Measurements from ENCODE around the gene MYH7.
"Not testable (repeated sequence)": the region's sequence is repeated elsewhere in the genome, so short reads cannot be mapped to it uniquely, and the experiment has no call there.

Gene MYH7

DNA sequence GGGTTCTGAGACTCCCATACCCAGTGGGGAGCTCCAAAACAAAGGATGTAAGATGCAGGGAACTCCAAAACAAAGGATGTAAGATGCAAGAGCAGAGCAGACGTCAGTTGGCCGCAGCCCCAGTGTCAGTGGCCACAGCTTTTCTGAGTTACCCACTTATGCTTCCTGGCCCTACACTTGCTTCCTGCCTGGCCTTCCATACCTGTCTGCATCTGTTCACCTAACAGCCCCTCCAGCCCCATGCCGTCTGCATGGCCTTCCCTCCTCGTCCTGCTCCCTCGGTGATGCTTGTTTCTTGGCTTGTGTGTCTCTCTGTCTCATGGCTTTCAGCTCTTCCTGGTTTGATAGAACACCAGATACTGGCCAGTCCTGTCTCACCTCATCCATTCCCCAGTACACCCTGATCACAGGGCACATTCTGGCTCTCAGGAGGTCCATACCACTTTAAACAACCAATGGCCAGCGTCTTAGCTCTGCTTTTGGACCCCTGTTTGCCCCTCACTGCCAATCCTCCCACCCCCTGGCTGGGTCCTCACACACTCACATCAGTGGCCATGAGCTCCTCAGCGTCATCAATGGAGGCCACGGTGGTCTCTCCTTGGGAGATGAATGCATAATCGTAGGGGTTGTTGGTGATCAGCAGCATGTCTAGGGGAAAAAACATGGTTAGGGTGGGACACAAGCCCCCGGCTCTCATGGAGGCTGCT lies 5.3 kb downstream of the MYH7 start:
- no peak for DNase-seq (ENCODE audit: low read depth)

DNA sequence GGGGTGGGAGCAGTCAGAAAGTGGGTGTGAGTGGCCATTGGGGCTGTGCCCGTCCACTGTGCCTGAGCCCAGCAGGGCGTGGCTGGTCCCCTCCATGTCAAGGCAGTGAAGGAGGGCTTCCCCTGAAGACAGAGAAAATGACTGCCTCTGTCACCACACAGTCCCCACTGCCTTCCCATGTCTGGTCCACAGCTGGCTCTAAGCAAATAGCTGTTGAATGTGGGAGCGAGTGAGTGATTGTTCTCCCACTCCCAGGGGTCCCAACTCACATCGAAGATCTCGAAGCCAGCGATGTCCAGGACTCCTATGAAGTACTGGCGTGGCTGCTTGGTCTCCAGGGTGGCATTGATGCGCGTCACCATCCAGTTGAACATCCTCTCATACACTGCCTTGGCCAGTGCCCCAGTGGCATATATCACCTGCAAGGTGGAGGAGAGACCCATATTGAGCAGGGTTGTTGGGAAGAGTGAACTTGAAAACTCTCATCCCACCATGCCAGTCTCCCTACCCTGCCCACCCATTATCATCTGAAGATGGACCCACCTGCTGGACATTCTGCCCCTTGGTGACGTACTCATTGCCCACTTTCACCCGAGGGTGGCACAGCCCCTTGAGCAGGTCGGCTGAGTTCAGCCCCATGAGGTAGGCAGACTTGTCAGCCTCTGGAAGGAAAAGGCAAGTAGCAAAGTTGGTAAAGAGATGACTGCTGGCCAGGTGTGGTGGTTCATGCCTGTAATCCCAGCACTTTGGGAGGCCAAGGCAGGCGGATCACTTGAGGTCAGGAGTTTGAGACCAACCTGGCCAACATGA lies 6.6 kb downstream of the MYH7 start:
- no peak for DNase-seq (ENCODE audit: low read depth)

DNA sequence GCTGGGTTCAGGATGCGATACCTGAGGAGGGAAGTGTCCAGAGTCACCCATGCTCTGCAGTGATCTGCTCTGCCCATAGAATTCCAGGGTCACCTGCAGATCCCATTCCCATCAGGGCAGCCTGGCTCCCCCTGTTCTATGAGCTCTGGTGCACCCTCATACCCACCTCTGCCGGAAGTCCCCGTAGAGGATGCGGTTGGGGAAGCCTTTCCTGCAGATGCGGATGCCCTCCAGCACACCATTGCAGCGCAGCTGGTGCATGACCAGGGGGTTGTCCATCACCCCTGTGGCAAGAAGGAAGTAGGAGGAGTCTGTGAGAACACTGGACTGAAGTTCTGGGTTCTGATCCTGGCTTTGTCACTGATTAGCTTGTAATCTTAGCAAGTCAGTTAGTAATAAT lies 9.7 kb downstream of the MYH7 start:
- not testable (repeated sequence) for DNase-seq (ENCODE audit: low read depth)

DNA sequence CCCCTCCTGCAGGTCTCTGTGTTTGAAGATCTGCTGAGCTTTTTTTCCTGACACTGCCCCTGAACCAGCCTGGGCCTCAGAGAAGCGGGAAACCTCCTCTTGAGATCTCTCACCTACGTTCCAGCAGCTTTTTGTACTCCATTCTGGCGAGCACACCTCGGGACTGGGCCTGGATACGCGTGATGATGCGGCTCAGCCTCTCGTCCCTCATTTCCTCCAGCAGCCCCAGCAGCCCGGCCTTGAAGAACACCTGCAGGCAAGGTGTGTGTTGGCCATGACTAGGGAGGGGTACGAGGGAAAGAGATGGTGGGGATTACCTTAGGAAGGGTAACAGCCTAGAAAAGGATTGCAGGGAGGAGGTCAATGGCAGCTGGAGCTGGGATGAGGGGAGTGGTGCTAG lies 10.3 kb downstream of the MYH7 start:
- no peak for DNase-seq (ENCODE audit: low read depth)

DNA sequence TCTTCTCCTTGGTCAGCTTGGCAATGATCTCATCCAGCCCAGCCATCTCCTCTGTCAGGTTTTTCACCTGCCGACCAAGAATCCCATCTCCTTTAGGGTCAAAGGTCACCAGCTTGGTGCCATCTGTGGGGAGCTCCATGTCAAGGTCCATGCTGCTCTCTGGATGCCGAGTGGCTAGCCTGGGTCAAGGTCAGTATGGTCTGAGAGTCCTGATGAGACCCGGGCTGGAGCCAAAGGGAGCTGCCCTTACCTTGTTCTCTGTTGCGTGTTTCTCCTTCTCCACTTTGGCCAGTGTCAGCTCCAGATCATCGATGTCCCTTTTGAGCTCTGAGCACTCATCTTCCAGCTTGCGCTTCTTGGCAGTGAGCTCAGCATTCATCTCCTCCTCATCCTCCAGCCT lies 11.8 kb downstream of the MYH7 start:
- DNase-seq (ENCODE audit: low read depth), result no peak

DNA sequence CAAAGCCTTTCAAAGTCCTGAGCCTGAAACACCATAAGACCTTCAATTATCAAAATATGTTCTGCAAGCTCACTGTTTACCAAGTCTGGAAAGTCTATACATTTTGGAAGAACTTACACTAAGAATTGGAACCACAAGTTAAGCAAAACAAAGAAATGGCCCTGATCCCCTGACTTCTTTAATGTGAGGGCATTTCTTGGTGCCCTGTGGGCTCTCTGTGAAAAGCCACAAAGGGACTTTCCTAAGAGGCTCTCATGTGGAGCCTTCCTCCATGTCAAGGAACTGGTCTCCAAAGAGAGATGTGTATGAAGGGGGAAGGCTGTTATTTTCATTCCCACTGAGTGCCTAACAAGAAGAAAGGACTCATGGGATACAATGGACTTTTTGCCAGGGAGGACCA lies 13.9 kb downstream of the MYH7 start:
- no peak for DNase-seq (ENCODE audit: low read depth)

DNA sequence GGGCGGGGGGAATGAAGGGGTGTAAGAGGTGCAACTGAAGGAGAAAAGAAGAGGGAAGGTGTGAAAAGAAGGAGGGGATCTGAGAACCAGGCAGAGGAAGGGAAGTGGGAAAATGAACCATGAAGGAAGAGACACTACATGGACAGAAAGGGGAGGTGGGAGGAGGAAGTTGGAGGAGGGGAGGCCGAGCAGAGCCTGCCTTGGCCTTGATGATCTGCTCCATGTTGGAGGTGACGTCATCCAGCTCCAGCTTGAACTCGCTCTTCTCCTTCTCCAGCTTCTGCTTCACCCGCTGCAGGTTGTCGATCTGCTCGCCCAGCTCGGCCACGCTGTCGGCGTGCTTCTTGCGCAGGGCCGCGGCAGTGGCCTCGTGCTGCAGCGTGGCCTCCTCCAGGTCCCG lies 15.8 kb downstream of the MYH7 start:
- DNase-seq (ENCODE audit: low read depth), result not testable (repeated sequence)

DNA sequence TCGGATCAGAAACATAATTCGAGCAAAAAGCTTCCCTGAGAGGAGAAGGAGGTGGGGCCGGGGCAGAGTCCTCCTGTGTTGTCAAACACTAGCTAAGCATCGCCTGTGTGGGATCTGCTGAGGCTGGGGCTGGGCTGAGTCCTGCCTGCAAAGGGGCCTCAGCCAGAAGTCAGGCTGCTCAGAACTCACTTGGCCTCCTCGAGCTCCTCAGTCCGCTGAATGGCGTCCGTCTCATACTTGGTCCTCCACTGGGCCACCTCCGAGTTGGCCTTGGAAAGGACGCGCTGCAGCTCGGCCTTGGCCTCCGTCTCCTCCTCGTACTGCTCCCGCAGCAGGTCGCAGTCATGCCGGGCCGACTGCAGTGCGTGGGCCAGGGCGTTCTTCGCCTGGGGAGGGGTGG lies 17.4 kb downstream of the MYH7 start:
- DNase-seq (ENCODE audit: low read depth), result no peak

DNA sequence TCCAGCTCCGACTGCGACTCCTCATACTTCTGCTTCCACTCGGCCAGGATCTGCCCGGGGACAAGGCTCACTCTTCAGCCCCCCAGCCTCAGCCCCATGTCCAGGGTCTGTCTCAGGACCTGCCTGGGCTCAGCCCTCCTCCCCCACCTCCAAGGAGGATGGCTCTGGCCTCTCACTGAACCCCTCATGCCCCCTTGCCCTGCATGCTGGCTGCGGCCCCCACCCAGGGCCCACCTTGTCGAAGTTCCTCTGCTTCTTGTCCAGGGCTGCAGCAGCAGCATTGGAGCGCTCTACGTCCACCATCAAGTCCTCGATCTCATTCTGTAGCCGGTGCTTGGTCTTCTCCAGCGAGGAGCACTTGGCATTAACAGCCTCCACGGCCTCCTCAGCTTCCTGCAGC lies 18.2 kb downstream of the MYH7 start:
- not testable (repeated sequence) for DNase-seq (ENCODE audit: low read depth)

DNA sequence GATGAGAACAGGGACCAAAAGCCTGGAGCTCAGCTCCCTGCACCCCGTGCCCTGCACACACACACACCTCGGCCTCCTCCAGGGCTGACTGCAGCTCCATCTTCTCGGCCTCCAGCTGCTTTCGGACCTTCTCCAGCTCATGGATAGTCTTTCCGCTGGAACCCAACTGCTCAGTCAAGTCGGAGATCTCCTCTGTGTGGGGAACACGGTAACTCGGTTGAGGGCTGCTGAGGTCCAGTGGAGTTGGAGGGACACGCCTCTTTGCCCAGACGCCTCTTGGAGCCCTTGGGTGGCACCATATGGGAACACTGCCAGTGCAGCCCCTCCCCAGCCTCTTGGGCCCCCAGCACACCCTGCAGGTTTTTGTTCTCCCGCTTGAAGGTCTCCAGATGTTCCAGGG lies 18.7 kb downstream of the MYH7 start:
- no peak for DNase-seq (ENCODE audit: low read depth)

DNA sequence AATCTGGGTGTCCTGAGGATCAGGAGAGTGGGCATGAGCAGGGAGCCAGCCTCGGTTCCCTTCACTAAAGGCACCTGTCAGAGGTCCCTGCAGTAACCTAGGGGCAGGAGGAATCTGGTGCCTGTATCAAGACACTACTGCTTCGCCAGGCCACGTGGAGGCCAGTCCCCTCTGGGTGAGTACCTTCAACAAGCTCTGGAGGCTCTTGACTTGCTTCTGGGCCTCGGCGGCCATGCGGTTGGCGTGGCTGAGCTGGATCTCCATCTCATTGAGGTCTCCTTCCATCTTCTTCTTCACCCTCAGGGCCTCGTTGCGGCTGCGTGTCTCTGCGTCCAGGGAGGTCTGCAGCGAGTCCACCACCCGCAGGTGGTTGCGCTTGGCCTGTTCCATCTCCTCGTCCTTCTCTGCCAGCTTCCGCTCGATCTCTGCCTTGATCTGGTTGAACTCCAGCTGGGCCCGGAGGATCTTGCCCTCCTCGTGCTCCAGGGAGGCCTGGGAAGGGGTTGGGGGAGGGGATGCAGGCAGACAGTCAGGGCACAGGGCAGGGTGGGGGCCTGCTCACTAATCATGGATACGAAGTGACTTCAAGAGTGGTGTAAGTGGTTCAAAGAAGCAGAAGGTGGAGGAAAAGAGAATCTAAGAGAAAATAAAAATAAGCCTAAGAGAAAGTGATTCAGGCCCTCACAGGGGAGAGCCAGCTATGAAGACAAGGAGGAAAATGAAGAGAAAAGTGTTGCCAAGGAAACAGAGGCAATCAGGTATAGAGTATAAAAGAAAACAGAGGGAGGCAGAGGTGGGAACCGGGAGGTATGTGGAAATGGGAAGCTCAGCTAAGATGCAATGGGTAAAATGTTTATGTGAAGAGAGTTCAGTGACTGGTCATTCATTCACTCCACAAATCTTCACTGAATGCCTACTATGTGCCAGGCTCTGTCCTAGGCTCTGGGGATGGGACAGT lies 19.4 kb downstream of the MYH7 start:
- no peak for DNase-seq (ENCODE audit: low read depth)

DNA sequence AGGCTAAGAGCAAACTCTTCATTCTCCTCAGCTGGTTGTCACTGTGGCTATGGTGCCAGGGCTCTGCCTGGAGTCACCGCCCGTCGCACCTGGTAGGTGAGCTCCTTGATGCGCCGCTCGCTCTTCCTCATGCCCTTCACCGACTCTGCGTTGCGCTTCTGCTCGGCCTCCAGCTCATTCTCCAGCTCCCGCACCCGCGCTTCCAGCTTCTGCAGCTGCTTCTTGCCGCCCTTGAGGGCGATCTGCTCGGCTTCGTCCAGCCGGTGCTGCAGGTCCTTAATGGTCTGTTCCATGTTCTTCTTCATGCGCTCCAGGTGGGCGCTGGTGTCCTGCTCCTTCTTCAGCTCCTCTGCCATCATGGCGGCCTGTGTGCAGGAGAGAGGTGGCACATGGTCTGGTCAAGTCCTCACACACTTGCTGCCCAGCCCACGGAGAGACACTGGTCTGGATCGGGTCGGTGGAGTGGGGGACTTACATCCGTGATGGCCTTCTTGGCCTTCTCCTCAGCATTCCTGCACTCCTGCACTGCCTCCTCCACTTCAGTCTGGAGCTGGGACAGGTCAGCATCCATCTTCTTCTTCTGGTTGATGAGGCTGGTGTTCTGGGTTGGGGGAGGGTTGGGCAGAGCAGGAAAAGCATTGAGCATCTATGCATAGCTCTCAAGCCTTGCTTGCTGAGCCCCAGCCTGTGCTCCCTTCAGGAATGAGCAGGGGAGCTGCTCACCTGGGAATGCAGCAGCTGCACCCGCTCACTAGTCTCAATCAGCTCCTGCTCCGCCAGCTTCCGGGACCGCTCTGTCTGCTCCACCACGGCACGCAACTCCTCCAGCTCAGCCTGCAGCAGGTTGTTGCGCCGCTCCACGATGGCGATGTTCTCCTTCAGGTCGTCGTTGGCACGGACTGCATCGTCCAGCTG lies 20.3 kb downstream of the MYH7 start:
- DNase-seq (ENCODE audit: low read depth), result no peak

DNA sequence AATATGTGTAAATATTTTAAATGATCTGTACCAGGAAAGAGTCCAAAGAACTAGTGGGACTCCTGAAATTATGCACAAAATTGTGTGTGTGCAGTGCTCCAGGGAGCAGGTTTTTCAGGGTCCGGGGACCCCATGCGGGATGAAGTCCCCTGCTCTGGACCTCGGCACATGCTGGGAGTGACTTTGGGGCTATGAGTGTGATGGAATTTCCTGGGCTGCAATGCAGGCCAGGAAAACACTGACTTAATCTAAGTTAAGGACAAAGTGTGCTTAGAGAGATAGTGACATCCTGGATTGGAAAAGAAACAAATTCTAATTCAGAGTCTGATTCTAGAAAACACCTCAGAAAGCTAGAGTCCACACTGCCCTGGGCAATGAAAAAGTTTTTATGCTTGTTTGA lies 21.2 kb downstream of the MYH7 start:
- DNase-seq (ENCODE audit: low read depth), result no peak

DNA sequence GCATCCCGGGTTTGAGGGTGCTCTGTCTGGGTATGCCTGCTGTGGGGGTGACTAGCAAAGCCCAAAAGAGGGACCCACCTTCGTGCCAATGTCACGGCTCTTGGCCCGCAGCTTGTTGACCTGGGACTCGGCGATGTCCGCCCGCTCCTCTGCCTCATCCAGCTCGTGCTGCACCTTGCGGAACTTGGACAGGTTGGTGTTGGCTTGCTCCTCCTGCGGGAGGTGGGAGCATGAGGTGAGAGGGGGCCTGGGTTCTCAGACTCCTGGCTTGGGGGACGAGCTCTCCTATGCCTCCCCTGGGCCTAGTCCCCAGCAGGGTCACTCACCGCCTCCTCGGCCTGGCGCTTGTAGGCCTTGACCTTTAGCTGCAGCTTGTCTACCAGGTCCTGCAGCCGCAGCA lies 21.8 kb downstream of the MYH7 start:
- DNase-seq (ENCODE audit: low read depth), result no peak

DNA sequence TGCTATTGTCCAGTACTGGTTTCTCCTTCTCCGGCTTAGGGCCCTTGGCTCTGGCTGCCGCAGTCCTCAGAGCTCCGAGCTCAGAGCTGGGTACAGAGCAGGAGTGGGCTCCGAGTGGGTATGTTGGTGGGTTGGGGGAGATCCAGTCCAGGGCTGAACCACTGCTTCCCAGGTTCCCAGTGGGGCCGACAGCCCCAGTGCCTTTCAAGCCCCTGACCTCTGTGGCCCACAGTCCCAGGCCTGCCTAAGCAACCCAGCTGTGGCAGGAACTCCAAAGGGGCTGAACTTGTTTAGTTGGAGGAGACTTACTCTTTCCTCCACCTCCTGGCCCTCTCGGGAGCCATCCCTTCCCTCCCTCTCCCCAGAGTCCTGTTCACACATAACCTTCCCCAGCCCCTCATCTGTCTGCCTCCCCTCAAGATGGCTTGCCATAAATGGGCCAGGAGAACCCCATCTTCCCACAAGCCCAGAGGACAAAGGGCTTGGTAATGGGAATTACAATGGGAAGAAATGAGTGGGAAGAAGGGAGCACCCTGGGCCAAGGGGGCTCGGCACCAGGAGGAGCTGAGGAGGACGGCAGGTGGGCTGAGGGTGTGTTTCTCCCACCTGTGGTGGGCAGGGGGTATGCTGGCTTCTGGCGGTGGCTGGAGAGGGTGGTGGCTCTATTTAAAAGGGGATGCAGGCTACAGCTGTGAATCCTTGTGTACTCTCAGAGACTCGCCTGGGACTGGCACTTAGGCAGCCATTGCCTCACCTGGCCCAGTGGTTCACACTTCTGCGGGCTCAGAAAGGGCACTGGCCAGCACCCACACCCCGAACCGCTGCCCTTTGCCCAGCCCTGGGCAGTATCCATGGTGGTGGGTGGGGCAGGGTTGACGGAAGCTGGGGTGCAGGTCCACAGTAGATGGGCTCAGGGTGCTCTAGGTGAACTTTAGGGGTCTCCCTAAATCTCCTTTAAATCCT lies 23.6 kb downstream of the MYH7 start:
- DNase-seq (ENCODE audit: low read depth), result no peak

DNA sequence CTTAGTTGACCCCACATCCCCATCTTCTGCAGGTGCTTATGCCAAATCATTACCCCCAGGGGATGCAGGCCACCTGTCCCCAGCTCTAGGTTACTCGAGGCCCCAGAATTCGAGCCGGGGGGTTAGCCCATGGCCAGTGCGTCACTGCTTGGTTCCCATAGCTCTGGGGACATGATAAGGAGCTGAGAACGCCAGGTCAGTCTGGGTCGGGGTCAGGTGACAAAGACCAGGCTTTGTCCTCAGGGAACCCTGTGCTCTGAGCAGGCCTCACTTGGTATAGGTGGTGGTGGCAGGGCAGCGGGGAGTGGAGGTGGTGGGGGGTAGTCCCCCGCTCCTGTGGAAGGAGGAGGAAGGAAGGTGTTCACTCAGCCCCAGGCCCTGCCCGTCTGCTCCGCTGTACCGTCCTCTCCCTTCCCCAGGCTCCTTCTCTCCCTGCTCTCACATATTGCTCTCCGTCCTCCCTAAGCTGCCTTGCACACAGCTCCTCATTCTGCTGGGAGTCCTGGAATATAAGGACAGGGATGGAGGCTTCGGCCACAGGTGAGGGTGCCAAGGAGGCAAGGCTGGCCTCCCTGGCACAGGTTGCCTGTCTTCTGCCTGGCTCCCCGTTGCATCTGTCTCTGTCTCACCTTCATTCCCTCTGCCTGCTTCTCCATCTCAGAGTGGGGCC lies 25.4 kb downstream of the MYH7 start:
- no peak for DNase-seq (ENCODE audit: low read depth)

DNA sequence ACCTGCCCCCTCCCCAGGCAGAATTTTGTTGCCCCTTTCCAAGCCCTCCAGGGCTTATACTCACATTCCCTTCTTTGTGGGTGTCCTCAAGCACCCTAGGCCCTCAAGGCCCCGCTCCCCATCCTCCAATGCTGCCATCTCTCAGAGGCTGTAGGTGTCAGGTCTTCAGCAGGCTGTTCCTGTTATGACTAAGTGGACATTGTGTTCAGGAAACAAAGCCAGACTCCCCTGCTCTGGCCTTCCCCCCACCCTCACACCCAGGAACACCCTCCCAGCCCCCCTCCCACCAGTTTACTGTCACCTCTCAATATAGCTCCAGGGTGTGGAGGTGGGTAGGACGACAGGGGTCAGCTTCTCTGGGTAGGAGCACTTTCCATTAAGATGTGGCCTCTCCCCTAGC lies 26.0 kb downstream of the MYH7 start:
- no peak for DNase-seq (ENCODE audit: low read depth)

DNA sequence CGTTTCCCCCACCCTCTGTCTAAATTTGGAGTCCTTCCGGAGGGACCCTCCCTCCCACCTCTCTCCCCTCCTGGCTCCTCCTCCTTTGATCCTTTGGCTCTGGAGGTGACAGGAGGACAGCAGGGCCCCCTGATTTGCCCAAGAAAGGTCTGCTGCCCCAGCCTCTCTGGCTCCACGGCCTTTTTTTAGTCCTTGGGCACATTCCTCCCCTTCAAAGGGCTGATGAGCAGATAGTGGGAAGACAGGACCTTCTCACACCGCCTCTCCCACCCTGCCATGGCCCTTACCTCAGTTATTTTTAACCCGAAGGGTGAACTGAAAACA lies 27.2 kb downstream of the MYH7 start:
- DNase-seq (ENCODE audit: low read depth), result no peak

DNA sequence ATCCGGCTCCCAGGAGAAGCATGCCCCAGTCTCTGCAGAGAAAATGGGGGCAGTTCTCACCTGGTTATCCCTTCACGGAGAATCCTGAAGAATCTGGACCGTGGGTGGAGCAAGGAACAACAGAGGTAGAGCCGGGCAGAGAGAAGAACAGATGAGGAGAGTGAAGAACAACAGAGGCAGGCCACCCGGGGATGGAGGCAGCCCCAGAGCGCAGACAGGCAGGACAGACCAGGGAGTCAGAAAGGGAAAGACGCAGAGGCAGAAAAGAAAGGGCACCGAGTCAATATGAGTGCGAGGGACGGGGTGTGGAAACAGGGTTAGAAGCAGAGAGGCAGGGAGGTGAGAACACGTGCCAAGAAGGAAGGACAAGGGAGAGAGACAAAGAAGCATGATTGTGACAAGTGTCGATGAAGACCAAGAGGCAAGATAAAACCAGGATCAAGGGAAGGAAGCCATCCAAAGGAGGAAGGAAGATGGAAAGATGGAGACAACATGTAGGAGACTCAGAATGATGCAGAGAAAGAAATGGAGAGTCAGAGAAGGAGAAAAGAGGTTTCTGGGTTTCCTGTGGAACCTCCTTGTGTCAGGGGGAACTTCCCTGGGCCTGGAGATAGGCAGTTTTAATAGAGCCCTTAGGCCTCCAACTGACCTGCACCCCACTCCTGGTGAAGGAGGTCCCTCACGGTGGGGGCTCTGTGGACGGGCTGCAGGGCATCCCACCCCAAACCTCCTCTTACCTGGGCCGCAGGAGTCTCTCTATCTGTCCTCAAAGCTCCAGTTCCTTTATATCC lies 27.7 kb downstream of the MYH7 start, which contains the start of gene MYH6:
MYH6 (minus strand) TSS at position 758 of the 791 bp plus-strand sequence. CDS start 1,050 bp downstream, outside the sequence.
- DNase-seq (ENCODE audit: low read depth), result no peak
